BE2C (cell line): ENCODE data around the gene TM9SF4.
"Not testable (repeated sequence)": the region's sequence is repeated elsewhere in the genome, so short reads cannot be mapped to it uniquely, and the experiment has no call there.

ENCODE experiments used
- DNase-seq: peaks from one replicate; pipeline ENCODE4 v3.0.0-alpha.2; 2020
- H3K27me3 ChIP-seq: fragments of 250-450 bp; sonication (Bioruptor Pico); 2 replicates; pipeline ENCODE4 v1.5.1; 2020; ENCODE audit warnings: mild to moderate bottlenecking
- H3K36me3 ChIP-seq: fragments of 250-450 bp; sonication (Bioruptor Pico); 2 replicates; pipeline ENCODE4 v1.5.1; 2020; ENCODE audit warnings: mild to moderate bottlenecking
- H3K4me1 ChIP-seq: fragments of 250-450 bp; sonication (Bioruptor Pico); 2 replicates; pipeline ENCODE4 v1.5.1; 2020
- H3K4me3 ChIP-seq: 2 replicates; pipeline ENCODE4 v1.5.1; 2011; ENCODE audit warnings: low read depth, low read length
- H3K9me3 ChIP-seq: fragments of 250-450 bp; sonication (Bioruptor Pico); 2 replicates; pipeline ENCODE4 v1.5.1; 2020
- TF ChIP-seq, protein P1 (sequence below): IDR thresholded peaks from 2 replicates; pipeline ENCODE4 v1.5.1; 2012; ENCODE audit warnings: mild to moderate bottlenecking, low read depth, low read length

The TM9SF4 gene

DNA sequence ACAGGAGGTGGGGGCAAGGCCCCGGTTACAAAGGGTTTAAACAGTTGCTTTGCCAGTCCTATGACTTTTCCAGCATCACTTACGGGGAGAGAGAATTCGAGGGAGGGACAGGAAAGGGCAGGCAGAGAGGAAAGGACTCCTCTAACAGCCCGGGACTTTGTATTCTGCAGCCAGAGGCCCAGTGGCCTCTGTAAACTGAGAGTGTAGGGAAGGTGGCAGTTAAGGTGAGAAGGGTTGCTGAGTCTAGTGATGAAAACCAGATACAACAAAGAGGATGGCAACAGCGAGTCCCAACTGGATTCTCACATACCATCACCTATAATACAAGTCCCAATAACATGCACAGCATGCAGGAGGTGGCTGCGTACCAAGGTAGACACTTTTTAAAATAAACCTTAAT lies 84.5 kb downstream of the TM9SF4 start:
- Histone ChIP-seq H3K4me3 (no peak overlapping the region), H3K9me3 (no peaks in the 10 kb centered on the region), H3K36me3 (peaks cover 37% of the 10 kb centered on the region), H3K27me3 (no peaks in the 10 kb centered on the region), H3K4me1 (no peaks in the 10 kb centered on the region)
- TF ChIP-seq, protein P1, sequence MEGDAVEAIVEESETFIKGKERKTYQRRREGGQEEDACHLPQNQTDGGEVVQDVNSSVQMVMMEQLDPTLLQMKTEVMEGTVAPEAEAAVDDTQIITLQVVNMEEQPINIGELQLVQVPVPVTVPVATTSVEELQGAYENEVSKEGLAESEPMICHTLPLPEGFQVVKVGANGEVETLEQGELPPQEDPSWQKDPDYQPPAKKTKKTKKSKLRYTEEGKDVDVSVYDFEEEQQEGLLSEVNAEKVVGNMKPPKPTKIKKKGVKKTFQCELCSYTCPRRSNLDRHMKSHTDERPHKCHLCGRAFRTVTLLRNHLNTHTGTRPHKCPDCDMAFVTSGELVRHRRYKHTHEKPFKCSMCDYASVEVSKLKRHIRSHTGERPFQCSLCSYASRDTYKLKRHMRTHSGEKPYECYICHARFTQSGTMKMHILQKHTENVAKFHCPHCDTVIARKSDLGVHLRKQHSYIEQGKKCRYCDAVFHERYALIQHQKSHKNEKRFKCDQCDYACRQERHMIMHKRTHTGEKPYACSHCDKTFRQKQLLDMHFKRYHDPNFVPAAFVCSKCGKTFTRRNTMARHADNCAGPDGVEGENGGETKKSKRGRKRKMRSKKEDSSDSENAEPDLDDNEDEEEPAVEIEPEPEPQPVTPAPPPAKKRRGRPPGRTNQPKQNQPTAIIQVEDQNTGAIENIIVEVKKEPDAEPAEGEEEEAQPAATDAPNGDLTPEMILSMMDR, result no peak
- no peak for DNase-seq

DNA sequence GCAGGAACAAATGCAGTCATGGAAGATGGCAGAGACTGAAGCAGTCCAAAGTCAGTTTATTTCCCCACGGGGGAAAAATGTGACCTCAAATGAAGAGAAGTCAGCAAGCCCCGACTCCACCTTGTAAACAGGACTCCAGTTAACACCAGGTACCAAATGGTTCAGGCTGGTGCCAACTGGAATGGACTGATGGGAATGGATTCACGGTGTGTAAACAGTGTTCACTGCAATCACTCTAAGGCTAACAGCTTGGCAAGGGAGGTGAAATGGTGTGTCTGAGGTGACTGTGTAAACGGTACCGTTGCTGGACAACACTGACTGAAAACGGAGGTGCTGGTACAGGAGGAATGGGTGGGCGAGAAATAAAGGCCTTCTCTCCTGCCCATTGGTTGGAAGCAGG lies 86.1 kb downstream of the TM9SF4 start:
- Histone ChIP-seq H3K4me1 (no peaks in the 10 kb centered on the region), H3K36me3 (peaks cover 53% of the 10 kb centered on the region), H3K9me3 (no peaks in the 10 kb centered on the region), H3K4me3 (no peak overlapping the region), H3K27me3 (no peaks in the 10 kb centered on the region)
- DNase-seq, result no peak
- TF ChIP-seq, protein P1, result no peak

DNA sequence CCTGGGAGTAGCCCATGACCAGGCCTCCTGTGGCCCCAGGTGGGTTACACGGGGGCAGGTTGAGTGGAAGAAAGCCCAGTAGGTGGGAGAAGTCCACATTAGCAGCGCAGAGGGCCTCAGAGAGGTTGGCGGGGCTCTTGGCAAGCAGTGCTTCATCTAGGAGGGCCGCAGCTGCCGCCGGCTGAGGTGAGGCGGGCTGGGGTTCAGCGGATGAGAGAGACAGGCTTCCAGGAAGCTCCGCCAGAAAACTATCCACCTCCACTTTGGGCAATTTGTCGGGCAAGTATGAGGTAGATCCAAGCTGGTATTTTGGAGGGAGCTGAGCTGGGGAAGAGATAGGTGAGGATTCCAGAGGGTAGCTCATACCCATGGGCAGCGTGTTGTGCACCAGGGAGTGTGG lies 87.1 kb downstream of the TM9SF4 start:
- H3K9me3 ChIP-seq, H3K4me1 ChIP-seq, H3K27me3 ChIP-seq, H3K4me3 ChIP-seq, DNase-seq: not testable (repeated sequence)
- H3K36me3 ChIP-seq, result peaks cover 64% of the 10 kb centered on the region

DNA sequence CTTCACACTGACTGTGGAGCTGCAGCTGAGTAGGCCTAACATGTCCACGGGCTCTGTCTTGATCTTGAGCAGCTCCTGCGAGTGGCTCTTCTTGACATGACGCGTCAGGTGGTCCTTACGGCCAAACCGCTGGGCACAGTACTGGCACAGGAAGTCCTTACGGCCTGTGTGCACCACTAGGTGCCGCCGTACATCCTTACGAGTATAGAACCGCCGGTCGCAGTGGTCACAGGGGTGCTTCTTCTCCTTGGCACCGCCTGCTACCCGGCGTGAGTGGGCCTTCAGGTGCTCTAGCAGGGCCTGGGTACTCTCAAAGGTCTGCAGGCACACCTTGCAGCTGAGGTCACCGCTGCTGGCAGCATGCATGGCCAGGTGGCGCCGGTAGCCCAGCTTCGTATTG lies 87.6 kb downstream of the TM9SF4 start:
- H3K27me3 ChIP-seq, H3K4me1 ChIP-seq, H3K4me3 ChIP-seq, DNase-seq, H3K9me3 ChIP-seq: not testable (repeated sequence)
- TF ChIP-seq, protein P1, result peak; percentile 15
- peaks cover 69% of the 10 kb centered on the region for H3K36me3 ChIP-seq

DNA sequence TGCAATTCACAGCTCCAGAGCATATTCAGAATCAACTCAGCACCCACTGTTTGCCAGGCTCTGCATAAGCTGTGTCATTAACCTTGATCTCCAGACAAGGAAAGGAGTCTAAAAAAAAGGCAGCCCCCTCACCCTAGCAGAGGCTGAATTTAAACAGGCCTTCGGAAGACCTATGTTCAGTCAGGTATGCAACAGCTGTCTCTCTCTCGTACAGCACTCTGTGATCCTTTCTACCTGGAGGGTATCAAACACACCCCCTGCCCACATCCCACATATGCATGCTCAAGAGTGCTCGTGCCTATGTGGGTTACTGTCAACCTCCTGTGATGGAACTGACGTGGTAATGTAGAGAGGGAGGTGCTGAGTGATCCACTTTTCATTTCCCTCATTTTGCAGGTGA lies 89.5 kb downstream of the TM9SF4 start:
- Histone ChIP-seq H3K27me3 (no peaks in the 10 kb centered on the region), H3K4me1 (no peaks in the 10 kb centered on the region), H3K4me3 (no peak overlapping the region), H3K9me3 (no peaks in the 10 kb centered on the region), H3K36me3 (peaks cover 80% of the 10 kb centered on the region)
- DNase-seq, result no peak
- TF ChIP-seq, protein P1, result no peak

DNA sequence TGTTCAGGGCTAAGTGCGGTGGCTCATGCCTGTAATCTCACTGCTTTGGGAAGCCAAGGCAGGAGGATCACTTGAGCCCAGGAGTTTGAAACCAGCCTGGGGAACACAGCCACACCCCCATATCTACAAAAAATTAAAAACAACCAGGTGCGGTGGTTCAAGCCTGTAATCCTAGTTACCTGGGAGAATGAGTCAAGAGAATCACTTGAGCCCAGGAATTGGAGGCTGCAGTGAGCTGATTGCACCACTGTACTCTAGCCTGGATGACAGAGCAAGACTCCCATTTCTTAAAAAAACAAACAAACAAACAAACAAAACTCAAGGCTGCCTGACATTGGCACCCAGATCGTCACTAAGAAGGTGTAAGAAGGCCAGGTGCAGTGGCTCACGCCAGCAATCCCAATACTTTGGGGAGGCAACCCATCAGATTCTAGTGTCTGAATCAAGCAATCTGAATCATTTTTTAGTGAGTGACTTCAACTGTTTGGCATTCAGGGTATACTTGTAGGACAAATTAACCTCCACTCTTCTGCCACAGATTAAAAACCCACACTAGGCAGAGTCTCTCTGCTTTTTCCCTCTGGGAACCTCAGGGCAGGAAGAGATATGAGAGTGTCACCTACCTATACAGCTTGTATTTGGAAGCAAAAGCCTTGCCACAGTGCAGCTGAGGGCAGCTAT lies 91.9 kb downstream of the TM9SF4 start:
- no peaks in the 10 kb centered on the region for H3K27me3 ChIP-seq
- TF ChIP-seq, protein P1, result no peak
- H3K4me3 ChIP-seq, result no peak overlapping the region
- H3K36me3 ChIP-seq, result peaks cover 63% of the 10 kb centered on the region
- H3K9me3 ChIP-seq, result no peaks in the 10 kb centered on the region
- DNase-seq, result no peak
- H3K4me1 ChIP-seq, result peaks cover 6% of the 10 kb centered on the region; the same call in 1 of the 2 replicates
